NCI-H2029 (cell line): ENCODE measurements around the gene RPA3.

Experiments used
- DNase-seq: peaks from one replicate; lab custom pipeline; 2025; lab: John Stamatoyannopoulos, UW

The RPA3 gene

GRCh38 chr7:7718492-7718891 lies at the start of gene RPA3:
TSS of gene RPA3 (minus strand) at chr7:7718607. CDS start at chr7:7640418, 78,189 bp downstream.
- no peak for DNase-seq

DNA sequence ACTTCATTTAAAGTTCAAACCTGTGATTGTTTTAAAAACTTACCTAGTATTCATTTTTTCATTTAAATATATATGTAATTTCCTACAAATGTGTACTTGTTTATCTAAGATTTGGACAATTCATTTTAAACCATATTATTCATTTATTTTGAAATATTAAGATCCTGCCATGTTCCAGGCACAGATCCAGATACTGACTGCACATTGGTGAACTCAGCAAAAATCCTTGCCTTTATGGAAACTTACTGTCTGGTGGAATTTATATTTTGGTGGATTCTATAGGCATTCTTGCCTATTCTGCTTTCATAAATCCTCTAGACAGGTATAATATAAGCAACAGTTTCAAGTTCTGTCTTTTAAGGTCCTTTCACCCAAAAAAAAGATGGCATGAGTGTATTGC lies 48.3 kb upstream of the RPA3 start:
- DNase-seq = no peak

DNA sequence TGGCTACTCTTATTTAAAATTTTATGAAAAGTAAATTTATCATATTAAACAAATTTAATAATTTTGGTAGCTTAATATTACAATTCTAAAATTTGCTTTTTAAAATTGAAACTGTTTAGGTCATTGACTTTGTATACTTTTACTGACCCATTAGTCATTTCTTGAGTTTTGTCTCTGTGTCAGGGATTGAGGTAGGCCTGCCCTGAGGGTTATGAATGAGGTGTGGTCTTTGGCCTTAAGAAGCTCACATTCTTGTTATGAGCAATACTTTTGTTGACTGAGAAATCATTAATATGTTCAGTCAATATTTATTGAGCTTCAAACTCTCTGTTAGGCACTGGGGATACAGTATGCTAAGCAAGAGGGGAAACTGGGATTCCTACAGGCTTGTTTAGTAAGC lies 47.0 kb upstream of the RPA3 start:
- DNase-seq = no peak

GRCh38 chr7:7764520-7765396 lies 46.4 kb upstream of the RPA3 start:
- DNase-seq = no peak

DNA sequence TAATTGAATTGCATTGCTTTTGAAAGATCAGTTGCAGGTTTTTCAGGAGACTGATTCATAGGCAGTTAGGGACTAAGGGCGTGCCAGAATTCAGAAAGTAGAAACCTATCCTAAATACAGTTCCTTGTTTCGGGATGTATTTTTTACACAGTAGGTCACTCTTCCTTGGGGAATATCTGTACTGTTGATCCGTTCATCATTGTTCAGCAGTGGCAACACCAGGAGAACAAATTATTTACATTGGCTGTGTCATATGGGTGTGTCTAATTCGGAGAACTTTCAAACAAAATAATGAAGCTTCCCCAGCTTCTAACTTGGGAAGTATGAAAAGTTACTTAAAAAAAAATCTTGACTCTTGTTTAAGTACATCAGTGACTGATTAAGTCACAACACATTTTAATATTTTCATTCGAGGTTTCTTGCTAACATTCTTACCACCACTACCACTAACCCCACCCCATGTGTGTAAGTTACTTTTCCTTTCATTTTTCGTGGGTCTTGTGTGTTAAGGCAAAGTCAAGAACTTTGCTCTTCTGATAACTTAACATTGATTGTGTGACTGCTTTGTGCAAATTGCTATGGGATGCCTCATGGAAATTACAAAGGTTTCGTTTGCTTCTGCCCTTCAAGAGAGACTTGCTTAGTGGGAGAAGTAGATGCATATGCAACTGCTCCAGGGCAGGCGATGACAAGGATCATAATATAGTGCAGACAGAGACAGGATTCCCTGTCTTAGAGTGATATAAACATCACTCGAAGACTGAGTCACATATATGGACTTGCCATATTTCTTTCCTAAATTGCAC lies 43.8 kb upstream of the RPA3 start:
- no peak for DNase-seq

DNA sequence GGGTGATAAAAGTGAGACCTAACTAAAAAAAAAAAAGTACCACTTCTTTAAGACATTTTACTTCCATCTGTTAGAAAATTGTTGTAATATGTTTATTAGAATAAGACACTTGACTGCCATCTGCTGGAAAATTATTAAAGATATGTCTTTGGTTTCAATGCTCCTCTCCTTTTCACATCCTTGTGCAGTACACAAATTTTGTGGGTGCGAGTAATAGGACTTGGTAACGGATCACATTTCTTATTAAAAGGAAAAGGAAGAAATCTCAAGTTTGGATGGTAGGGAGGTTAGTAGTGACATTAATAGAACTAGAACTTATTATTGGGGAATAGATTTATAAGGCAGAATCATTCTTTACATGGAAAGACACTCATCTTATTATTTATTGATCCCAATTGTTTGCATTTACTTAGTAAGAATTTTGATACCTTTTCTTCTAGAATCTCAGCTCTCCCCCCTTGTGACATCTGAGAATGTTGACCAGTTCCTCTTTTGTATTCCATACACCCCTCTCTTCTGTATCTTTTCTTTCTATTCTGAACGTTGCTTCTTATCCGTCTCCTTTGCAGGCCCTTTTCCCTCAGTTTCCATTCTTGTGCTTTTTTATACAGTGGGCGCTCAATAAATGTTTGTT lies 43.0 kb upstream of the RPA3 start:
- DNase-seq = peak; percentile 44

GRCh38 chr7:7757576-7757975 lies 39.2 kb upstream of the RPA3 start:
- no peak for DNase-seq

GRCh38 chr7:7756577-7756976 lies 38.2 kb upstream of the RPA3 start:
- DNase-seq = no peak

DNA sequence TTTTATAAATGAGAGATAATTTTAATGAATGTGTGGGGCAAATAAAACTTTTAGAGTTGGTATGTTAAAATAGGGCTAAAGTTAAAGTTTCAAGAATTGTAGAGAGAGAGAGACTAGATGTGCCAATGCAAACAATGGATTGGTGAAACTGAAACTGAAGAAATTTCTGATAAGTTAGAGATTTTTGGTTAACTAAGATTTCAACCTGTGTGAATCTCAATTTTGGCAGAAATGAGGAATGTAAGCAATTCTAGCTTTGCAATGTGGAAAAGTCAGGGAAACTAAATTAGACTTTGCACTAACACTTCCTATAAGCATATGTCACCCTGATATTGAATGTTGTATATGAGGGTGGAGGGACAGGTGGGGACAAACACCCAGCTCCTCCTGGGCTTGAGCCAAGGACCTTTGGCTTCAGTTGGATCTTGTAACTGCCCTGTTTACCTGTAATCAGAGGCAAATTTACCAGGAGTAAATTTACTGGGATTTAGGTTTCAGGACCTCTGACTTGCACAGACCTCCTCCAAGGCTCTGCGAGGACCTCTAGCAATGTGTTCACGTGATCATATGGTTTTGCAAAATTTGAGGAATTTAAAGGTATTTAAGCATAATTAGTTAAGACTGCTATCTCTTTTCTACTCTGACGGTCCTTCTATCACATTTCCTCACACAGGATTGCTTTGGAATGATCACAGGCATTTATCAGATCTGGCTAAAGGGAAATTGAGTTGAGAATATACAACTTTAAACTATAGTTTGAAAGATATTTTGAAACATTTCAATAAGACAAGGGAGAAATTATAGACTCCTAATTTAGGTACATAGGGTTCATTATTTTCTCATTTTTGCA lies 33.1 kb upstream of the RPA3 start:
- peak; percentile 34 for DNase-seq

DNA sequence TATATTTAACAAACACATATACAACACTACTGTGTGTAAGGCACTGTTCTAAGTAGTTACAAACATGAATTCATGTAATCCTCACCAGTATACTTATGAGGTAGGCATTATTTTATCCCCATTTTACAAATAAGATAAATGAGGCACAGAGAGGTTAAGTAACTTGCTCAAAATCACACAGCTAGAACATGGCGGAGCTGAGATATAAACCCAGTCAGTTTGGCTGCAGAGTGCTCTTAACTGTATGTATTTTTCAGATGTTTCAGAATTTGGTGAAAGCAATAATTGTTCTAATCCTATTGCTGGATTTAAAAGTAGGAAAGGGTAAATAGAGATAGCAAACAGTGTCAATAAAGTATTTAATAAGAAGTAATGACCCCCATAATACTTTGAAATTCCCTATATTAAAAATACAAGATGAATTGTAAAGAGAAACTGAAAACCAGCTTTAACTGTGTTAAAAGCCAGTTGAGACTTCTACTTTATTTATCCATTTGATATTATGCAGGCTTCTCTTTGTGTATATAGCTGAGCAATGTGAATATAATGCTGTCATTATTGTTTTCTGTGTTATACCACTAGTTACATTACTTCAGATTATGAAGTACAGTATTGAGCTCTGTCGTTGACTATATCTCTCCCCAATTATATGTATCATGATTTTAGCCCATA lies 32.3 kb upstream of the RPA3 start:
- DNase-seq = no peak

- no peak for DNase-seq
These were observed 28.1 kb upstream of the RPA3 start for GRCh38 chr7:7746458-7746857.

DNA sequence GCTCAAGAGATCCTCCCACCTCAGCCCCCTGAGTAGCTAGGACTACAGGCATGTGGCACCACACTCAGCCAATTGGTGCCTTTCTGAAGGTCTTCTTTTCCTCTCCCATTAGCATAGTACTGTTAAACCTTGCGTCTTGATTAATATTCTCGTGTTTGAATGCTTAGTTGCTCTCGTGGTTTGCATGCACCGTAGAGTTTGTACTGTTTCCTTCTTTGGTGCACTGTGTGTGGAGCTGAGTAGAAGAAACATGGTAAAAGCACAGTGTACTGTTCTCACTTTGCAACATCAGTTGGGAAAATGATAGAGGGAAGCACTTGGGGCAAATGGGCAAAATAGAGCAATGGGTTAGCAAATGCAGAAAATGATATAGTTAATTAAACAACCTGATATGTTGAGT lies 27.6 kb upstream of the RPA3 start:
- no peak for DNase-seq

DNA sequence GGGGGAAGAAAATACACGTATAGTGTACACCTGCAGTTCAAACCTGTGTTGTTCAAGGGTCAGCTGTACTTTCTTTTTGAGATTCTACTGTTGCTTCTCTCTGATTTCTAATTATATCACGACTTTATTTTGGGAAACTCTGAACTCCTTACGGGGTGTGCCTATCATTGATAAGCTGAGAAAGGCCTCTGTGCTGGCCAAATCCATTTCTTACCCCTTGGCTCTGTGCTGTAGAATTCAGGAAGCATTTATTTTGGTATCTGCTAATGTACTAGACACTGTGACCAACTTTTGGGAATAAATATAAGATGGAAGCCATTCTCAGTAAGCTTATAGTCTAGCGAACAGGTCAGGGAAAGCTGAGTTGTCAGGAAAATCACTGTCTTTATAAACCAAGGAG lies 26.9 kb upstream of the RPA3 start:
- no peak for DNase-seq

- no peak for DNase-seq
These were observed 23.8 kb upstream of the RPA3 start for GRCh38 chr7:7742223-7742622.

DNA sequence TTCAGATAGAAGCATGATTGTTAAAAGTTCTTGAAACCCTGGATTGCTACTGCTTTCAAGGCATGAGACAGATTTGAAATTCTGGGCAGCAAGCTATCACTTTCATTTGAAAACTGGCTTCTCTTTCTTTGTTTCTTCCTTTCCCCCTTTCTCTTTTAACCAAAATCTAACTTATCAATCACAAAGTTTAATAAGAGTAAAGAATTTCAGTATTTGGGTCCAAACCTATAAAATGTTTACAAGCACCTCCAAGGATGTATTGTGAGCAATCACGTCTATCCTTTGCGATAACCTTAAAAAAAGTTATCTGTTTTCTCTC lies 21.6 kb upstream of the RPA3 start:
- no peak for DNase-seq

DNA sequence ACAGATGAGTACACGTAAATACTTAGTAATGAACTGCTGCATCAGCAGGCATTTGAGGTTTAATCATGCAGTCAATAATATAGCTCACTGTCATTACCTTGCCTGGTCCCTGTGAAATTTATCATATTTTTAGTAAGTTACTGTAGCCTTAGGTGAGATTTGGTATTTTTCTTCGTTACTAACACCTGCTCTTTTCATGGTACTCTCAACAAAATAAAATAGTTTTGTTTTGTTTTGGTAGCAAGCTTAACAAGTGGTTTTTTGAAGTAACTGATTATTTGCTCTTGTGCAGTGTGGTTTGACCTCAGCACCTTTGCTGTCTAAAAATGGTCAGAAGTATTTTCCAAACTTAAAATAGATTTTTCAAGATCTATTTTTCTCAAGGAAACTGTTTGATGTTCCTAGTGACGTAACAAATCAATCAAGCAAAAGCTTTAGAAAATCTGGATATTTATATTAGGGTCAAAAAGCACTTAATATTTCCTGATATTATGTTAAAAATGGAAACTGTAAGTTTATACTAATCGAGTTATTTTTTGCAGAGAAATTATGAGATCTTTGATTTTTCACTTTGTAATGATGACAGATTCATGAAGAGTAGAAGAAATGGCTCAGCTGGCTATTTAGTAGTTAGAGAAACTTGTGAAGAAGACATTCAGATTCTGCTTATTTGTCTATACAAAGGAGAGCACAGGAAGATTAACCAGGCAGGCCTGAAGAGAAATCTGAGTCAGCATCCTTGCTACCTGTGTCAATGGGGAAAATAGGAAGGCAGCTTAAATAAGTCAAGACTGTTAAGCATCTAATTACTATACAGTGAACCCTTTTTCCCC lies 21.0 kb upstream of the RPA3 start:
- no peak for DNase-seq

DNA sequence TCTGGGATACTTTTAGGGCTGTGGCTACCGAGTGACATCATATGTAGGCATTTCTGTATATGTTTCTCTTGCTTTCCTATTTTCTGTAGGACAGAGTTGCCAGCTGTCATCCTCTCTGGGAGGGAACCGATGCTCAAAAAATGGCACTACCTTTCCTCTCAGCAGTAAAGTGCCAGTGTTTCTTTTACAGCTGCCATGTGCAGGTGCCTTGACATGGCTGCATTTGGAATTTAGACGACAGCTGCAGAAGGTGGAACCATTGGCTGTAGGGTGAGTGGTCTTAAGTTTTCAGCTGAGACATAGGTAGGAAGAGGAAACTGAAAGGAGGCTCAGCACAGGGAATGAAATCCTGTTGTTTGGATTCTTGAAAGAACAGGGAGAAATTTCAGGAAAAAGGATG lies 20.2 kb upstream of the RPA3 start:
- DNase-seq = no peak

DNA sequence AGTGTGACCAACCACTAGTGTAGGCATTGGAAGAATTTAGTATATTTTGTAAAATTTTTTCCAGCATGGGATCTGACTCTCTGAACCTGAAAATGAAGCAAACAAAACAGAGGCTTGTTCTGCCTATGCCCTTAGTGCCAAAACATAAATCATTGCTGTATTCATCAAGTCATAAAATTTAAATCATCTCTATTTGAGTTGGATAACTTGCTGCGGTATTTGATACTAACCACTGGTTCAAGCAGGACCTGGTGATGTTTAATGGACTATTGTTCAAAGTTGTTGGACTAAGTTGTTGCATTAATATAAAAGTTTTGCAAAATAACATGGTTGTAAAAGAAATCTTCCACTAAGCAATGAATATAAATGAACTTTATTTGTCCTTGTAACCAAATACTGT lies 19.8 kb upstream of the RPA3 start:
- no peak for DNase-seq

DNA sequence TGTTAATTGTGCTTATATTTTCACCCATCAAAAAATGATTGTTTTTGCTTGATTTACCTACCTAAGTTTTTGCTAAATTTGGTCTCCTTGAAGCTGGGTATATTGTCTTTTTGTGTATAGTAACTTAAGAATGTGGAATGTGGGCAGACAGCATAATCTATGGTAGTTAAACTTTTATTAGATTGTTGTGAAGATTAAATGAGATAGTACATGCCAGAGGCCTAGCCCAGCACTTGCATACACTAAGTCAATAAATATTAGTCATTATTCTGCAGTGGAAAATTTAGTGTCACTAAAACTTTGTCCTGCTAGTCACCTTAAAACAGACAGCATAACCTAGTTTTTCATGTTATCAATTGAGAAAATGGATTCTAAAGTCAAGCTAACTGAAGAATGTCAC lies 19.3 kb upstream of the RPA3 start:
- no peak for DNase-seq

- DNase-seq = no peak
These were observed 18.3 kb upstream of the RPA3 start for GRCh38 chr7:7736671-7737070.
